K562 (cell line): Measurements from ENCODE around the gene GULP1. TPM values are rescaled to one million over a fixed set of nuclear protein-coding genes. Genes with fewer than 3 reads are reported as not detected.

Source experiments
- ATAC-seq: fragments of 200-7000 bp; cut with Tn5 transposase; 3 replicates; pipeline ENCODE4 v1.9.1; 2020; ENCODE audit warnings: moderate library complexity
- BruUV-seq: library from RNA; stranded (reverse); fragments of 400-500 nt; replicated peaks from 2 replicates; lab custom pipeline; 2021; lab: Mats Ljungman, UMichigan
- CTCF ChIA-PET: fragments of 300-600 bp; formaldehyde crosslinking; extraction: SDS; loops from one replicate; lab custom pipeline; 2021; ENCODE audit warnings: low intra/inter-chr PET ratio; lab: Yijun Ruan, JAX
- POLR2A ChIA-PET: fragments of 300-600, 350-650 bp; sonication (Branson Sonifier 250); formaldehyde crosslinking; extraction: SDS; loops from one replicate; lab custom pipeline; 2021; ENCODE audit warnings: antibody characterized with exemption, inconsistent platforms; lab: Yijun Ruan, JAX
- DNase-seq, 4 experiments: peaks; one replicate each; pipeline versions ENCODE4 v3.0.0 to v3.0.0-alpha.2; 2011 to 2018; ENCODE audit warnings: low spot score in 3 of 4, mixed read lengths in 3 of 4; ENCODE audit errors: extremely low read depth in 1 of 4
- FAIRE-seq: peaks from 2 replicates; lab custom pipeline; 2011; peaks lifted over from hg19 to GRCh38; lab: Jason Lieb, UNC
- H2AFZ ChIP-seq: 2 replicates; pipeline ENCODE4 v1.6.0; 2011; ENCODE audit warnings: low read depth, low read length, control low read depth, inconsistent platforms
- H3K27ac ChIP-seq: fragments of 200-600 bp; 3 replicates; pipeline ENCODE4 v1.8.0; 2011; ENCODE audit warnings: low read depth, mild to moderate bottlenecking, control low read depth, inconsistent platforms, low read length, moderate library complexity, mixed read lengths; ENCODE audit errors: extremely low read depth
- H3K27me3 ChIP-seq, 2 experiments: fragments of 300-600 bp in 1 of 2; 2 replicates in 1 of 2; 3 replicates in 1 of 2; pipeline versions ENCODE4 v1.6.0 to v1.8.0; 2011; ENCODE audit warnings: inconsistent platforms in 2 of 2, low read length in 2 of 2, mild to moderate bottlenecking in 1 of 2, mixed read lengths in 1 of 2, moderate library complexity in 1 of 2; ENCODE audit not compliant: control insufficient read depth in 2 of 2, insufficient read depth in 2 of 2
- H3K36me3 ChIP-seq: fragments of 300-600 bp; 3 replicates; pipeline ENCODE4 v1.8.0; 2011; ENCODE audit warnings: mild to moderate bottlenecking, low read length, inconsistent platforms; ENCODE audit not compliant: control insufficient read depth, insufficient read depth
- H3K4me1 ChIP-seq, 2 experiments: fragments of 200-600 bp in 1 of 2; replicated peaks in 1 of 2; 2 replicates in 1 of 2; 3 replicates in 1 of 2; pipeline versions ENCODE4 v1.5.1 to v1.8.0; 2011; ENCODE audit warnings: inconsistent platforms in 2 of 2, low read length in 2 of 2, mild to moderate bottlenecking in 1 of 2, mixed read lengths in 1 of 2, moderate library complexity in 1 of 2; ENCODE audit not compliant: control insufficient read depth in 2 of 2, insufficient read depth in 2 of 2
- H3K4me2 ChIP-seq: 2 replicates; pipeline ENCODE4 v1.6.1; 2011; ENCODE audit warnings: low read length, control low read depth, inconsistent platforms, mixed read lengths; ENCODE audit not compliant: insufficient read depth
- H3K4me3 ChIP-seq: fragments of 200-600 bp; sonication (generic), shearing (Covaris generic); 2 replicates; pipeline ENCODE4 v1.5.1; 2016; ENCODE audit warnings: control low read depth, inconsistent platforms
- H3K79me2 ChIP-seq: fragments of 200-600 bp; 3 replicates; pipeline ENCODE4 v1.8.0; 2011; ENCODE audit warnings: low read length, inconsistent platforms; ENCODE audit not compliant: control insufficient read depth, insufficient read depth
- H3K9ac ChIP-seq, 2 experiments: 2 replicates each; pipeline versions ENCODE4 v1.6.0 to v1.6.1; 2011; ENCODE audit warnings: low read depth in 2 of 2, low read length in 2 of 2, control low read depth in 1 of 2, inconsistent platforms in 1 of 2, mild to moderate bottlenecking in 1 of 2, mixed read lengths in 1 of 2; ENCODE audit not compliant: insufficient read depth in 1 of 2
- H3K9me1 ChIP-seq: one replicate; pipeline ENCODE4 v1.6.0; 2011; ENCODE audit warnings: inconsistent platforms, mild to moderate bottlenecking, low read length, moderate library complexity; ENCODE audit not compliant: control insufficient read depth, insufficient read depth
- H3K9me3 ChIP-seq: replicated peaks from 2 replicates; pipeline ENCODE4 v1.5.1; 2011; ENCODE audit warnings: low read depth, low read length, inconsistent platforms; ENCODE audit not compliant: control insufficient read depth, insufficient read depth
- H4K20me1 ChIP-seq: replicated peaks from 2 replicates; pipeline ENCODE4 v1.6.1; 2011; ENCODE audit warnings: low read length, inconsistent platforms, mixed read lengths; ENCODE audit not compliant: control insufficient read depth, insufficient read depth
- CBFB ChIP-seq: sonication (generic); formaldehyde crosslinking; IDR thresholded peaks from 2 replicates; pipeline ENCODE4 v1.4.0; 2020; ENCODE audit warnings: mild to moderate bottlenecking, missing genetic modification reagents
- TFAM ChIP-seq: fragments of 250-450 bp; sonication (Bioruptor Pico); conservative IDR thresholded peaks from 2 replicates; pipeline ENCODE4 v1.5.0; 2021; ENCODE audit warnings: mild to moderate bottlenecking, moderate library complexity
- VEZF1 ChIP-seq: fragments of 200-800 bp; sonication (Bioruptor generic); IDR thresholded peaks from 2 replicates; pipeline ENCODE4 v1.6.1; 2017; ENCODE audit warnings: missing genetic modification characterization, missing compliant biosample characterization
- ZNF280B ChIP-seq: fragments of 250-450 bp; sonication (Bioruptor Pico); IDR thresholded peaks from 2 replicates; pipeline ENCODE4 v1.5.1; 2021; ENCODE audit warnings: mild to moderate bottlenecking
- ZNF408 ChIP-seq: fragments of 250-450 bp; sonication (Bioruptor Pico); IDR thresholded peaks from 2 replicates; pipeline ENCODE4 v1.4.0; 2020; ENCODE audit warnings: low read depth, mild to moderate bottlenecking, moderate library complexity
- WGBS: fragments of 100-300 bp; shearing (Covaris generic); methylation state at CpG from one replicate; pipeline ENCODE4 v1.1.6; 2016; ENCODE audit warnings: low coverage, mixed read lengths; ENCODE audit not compliant: insufficient coverage; ENCODE audit errors: missing lambda C conversion rate; 5-methylcytosine and 5-hydroxymethylcytosine counted together
- in situ Hi-C: fragments of 300-500 bp; cut with MboI; formaldehyde crosslinking; loops from 4 replicates; pipeline ENCODE4 v1.15.0; 2018; ENCODE audit warnings: inconsistent platforms, mixed read lengths
- intact Hi-C: fragments of 100-400 bp; cut with micrococcal nuclease; formaldehyde crosslinking; loops from 2 replicates; pipeline ENCODE4 v1.14.2; 2022
- polyA plus RNA-seq, 8 experiments: library from polyadenylated mRNA; depleted of rRNA in 4 of 8; stranded (reverse) in 5 of 8; unstranded in 3 of 8; fragments of >200 nt; fragmentation: Nextera tagmentation in 2 of 8; fragmentation: Illumina TruSeq in 1 of 8; extraction: Ambion mirVana in 2 of 8; extraction: Trizol in 1 of 8; gene quantifications; 2 replicates each; pipeline versions ENCODE4 v1.2.1 to v1.2.3, GENCODE V29; 2011 to 2014; ENCODE audit warnings: inconsistent platforms in 1 of 8, missing spikeins in 1 of 8
- total RNA-seq, 7 experiments: library from RNA; depleted of rRNA in 6 of 7; stranded (reverse); fragments of >200 nt in 6 of 7; fragmentation: Illumina TruSeq in 2 of 7; extraction: Trizol in 2 of 7; gene quantifications; 2 replicates each; pipeline versions ENCODE4 v1.2.1 to v1.2.3, GENCODE V29; 2011 to 2021; ENCODE audit warnings: low replicate concordance in 1 of 7

The GULP1 gene
- total and polyA plus RNA-seq, 9 of the 15 experiments (the other 6 are each of a cell fraction or from before 2014, with no cell fraction given): 8.5 to 25.3 (median 19.5) TPM

GRCh38 chr2:188422726-188423125 lies 131.1 kb downstream of the GULP1 start:
- no peak for FAIRE-seq
- H3K36me3 ChIP-seq: no peaks in the 10 kb centered on the region
- no peaks in the 10 kb centered on the region for H4K20me1 ChIP-seq
- no TSS peak for BruUV-seq
- no peaks in the 10 kb centered on the region for H3K27me3 ChIP-seq
- intact Hi-C loops: no loop called here
- no peaks in the 10 kb centered on the region; the same call in 2 of the 3 replicates for H3K79me2 ChIP-seq
- POLR2A ChIA-PET: no interaction called here
- H3K27ac ChIP-seq: no peak overlapping the region
- H3K9me3 ChIP-seq: no peaks in the 10 kb centered on the region
- no peak for TF ChIP-seq TFAM (CRISPR knock-in tag)
- no peak for TF ChIP-seq ZNF408 (CRISPR knock-in tag)
- no peak for TF ChIP-seq CBFB
- no peak for TF ChIP-seq VEZF1 (CRISPR knock-in tag)
- no peak for TF ChIP-seq ZNF280B (CRISPR knock-in tag)
- in situ Hi-C loops: no loop called here
- H3K4me3 ChIP-seq: no peak overlapping the region
- no peak for DNase-seq
- H3K4me2 ChIP-seq: no peak overlapping the region
- no peak overlapping the region for H2AFZ ChIP-seq
- 91% methylated on average over 1 of the region's 1 CpG for WGBS
- CTCF ChIA-PET: no interaction called here
- no peaks in the 10 kb centered on the region for H3K4me1 ChIP-seq
- ATAC-seq: no peak
- H3K9ac ChIP-seq: no peak overlapping the region
- H3K9me1 ChIP-seq: no peaks in the 10 kb centered on the region
